B cell (primary cell): ENCODE measurements around the gene NAIF1.

Experiments used
- EZH2 ChIP-seq: IDR thresholded peaks from 2 replicates; pipeline ENCODE4 v1.6.1; 2012; ENCODE audit warnings: borderline replicate concordance, low read depth, mild to moderate bottlenecking, moderate library complexity, low read length; ENCODE audit not compliant: insufficient read depth, poor library complexity, severe bottlenecking
- TF ChIP-seq, protein P1 (sequence below): fragments of 200-600 bp; IDR thresholded peaks from one replicate; pipeline ENCODE4 v1.8.0; 2022; ENCODE audit warnings: antibody characterized with exemption, mild to moderate bottlenecking

DNA sequence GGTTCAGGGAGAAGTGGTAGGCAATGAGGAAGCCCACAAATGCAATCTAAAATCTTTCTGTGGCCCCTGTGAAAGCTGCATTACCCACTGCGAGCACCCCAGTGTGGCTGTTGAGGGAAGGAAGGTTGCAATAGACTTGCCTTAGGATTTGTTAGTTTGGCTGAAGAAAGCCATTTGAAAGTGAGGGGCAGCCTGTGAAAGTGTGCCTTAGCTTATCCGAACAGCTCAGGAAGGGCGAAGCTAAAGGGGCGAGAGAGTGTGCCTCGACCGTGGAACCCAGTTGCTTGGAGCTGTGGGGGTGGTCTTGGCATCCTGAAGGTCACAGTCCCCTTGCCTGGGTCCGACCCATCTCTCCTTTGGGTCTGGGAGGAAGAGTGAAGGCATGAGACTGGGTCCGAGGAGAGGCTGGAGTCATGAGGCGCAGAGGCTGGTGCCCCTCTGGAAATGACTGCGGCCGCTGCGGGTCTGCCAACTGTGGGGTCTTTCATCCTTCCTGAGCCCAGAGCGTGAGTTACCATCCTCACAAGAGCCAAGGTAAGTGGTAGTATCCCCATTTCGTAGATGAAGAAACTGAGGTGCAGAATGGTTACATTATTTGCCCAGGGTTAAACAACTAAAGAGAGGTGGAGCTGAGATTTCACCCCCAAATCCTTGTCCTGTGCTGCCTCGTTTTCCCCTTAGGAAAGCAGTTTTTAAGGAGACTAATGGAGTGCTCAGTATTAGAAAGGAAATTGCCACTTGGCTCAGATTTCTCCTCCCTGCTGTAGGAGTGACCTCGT is 25.3 kb upstream of the NAIF1 start:
- TF ChIP-seq, protein P1, sequence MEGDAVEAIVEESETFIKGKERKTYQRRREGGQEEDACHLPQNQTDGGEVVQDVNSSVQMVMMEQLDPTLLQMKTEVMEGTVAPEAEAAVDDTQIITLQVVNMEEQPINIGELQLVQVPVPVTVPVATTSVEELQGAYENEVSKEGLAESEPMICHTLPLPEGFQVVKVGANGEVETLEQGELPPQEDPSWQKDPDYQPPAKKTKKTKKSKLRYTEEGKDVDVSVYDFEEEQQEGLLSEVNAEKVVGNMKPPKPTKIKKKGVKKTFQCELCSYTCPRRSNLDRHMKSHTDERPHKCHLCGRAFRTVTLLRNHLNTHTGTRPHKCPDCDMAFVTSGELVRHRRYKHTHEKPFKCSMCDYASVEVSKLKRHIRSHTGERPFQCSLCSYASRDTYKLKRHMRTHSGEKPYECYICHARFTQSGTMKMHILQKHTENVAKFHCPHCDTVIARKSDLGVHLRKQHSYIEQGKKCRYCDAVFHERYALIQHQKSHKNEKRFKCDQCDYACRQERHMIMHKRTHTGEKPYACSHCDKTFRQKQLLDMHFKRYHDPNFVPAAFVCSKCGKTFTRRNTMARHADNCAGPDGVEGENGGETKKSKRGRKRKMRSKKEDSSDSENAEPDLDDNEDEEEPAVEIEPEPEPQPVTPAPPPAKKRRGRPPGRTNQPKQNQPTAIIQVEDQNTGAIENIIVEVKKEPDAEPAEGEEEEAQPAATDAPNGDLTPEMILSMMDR, result no peak
- no peak for TF ChIP-seq EZH2
